ENCODE data around the gene BLOC1S5.

Gene BLOC1S5

DNA sequence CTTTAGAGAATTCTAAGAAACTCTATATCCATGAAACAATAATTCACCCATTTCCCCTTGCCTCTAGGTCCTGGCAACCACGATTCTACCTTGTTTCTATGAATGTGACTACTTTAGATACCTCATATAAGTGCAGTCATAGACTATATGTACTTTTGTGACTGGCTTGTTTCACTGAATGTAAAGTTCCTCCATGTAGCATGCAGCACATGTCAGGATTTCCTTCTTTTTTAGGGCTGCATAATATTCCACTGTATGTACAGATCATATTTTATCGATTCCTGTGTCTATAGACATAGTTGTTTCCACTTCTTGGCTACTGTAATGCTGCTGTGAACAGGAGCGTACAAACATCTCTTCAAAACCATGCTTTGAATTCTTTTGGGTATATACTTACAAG lies 26.5 kb upstream of the BLOC1S5 start (continued):
- TF ChIP-seq ISL1 (CRISPR knock-in tag; IDR thresholded peaks at IDR 0.05): no peak
- TF ChIP-seq, protein P1, sequence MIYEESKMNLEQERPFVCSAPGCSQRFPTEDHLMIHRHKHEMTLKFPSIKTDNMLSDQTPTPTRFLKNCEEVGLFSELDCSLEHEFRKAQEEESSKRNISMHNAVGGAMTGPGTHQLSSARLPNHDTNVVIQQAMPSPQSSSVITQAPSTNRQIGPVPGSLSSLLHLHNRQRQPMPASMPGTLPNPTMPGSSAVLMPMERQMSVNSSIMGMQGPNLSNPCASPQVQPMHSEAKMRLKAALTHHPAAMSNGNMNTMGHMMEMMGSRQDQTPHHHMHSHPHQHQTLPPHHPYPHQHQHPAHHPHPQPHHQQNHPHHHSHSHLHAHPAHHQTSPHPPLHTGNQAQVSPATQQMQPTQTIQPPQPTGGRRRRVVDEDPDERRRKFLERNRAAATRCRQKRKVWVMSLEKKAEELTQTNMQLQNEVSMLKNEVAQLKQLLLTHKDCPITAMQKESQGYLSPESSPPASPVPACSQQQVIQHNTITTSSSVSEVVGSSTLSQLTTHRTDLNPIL (CRISPR knock-in tag; IDR thresholded peaks at IDR 0.05; ENCODE audit: low read depth): no peak

DNA sequence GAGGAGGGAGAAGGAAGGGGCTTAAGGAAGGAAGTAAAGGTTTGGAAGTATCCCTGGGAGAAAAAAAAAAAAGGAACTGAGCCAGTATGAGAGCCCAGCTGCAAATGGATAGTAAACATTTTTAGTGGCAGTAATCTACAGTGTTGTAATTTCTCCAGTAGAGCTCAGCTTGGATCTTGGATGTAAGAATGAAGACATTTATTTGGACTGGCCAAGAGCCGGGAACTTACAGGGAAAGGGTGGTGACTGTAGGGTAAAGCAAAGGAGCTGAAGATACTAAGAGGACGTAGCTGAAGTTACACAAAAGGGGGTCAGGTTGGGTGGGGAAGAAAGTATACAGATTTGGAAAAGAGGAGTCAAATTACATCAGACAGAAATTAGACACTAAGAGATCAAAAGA lies 24.7 kb upstream of the BLOC1S5 start:
- TF ChIP-seq, protein P2, sequence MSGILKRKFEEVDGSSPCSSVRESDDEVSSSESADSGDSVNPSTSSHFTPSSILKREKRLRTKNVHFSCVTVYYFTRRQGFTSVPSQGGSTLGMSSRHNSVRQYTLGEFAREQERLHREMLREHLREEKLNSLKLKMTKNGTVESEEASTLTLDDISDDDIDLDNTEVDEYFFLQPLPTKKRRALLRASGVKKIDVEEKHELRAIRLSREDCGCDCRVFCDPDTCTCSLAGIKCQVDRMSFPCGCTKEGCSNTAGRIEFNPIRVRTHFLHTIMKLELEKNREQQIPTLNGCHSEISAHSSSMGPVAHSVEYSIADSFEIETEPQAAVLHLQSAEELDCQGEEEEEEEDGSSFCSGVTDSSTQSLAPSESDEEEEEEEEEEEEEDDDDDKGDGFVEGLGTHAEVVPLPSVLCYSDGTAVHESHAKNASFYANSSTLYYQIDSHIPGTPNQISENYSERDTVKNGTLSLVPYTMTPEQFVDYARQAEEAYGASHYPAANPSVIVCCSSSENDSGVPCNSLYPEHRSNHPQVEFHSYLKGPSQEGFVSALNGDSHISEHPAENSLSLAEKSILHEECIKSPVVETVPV (CRISPR knock-in tag; IDR thresholded peaks at IDR 0.05): no peak
- TF ChIP-seq ZFP3 (CRISPR knock-in tag; IDR thresholded peaks at IDR 0.05) (no peak), CSDC2 (CRISPR knock-in tag; IDR thresholded peaks at IDR 0.05) (no peak), RARB (CRISPR knock-in tag; IDR thresholded peaks at IDR 0.05) (no peak), ZNF70 (CRISPR knock-in tag; IDR thresholded peaks at IDR 0.05) (no peak), ISL1 (CRISPR knock-in tag; IDR thresholded peaks at IDR 0.05) (no peak), BACH2 (CRISPR knock-in tag; IDR thresholded peaks at IDR 0.05; ENCODE audit: borderline replicate concordance) (no peak), PPARA (CRISPR knock-in tag; IDR thresholded peaks at IDR 0.05; ENCODE audit: borderline replicate concordance) (no peak), TOX (CRISPR knock-in tag; IDR thresholded peaks at IDR 0.05; ENCODE audit: borderline replicate concordance) (no peak), ZNF565 (CRISPR knock-in tag; conservative IDR thresholded peaks at IDR 0.05; ENCODE audit: low read depth) (no peak), ARNTL (CRISPR knock-in tag; IDR thresholded peaks at IDR 0.05; ENCODE audit: borderline replicate concordance, low read depth) (no peak), ZFP30 (CRISPR knock-in tag; IDR thresholded peaks at IDR 0.05) (no peak), SNAI2 (CRISPR knock-in tag; IDR thresholded peaks at IDR 0.05) (no peak), GLIS3 (CRISPR knock-in tag; IDR thresholded peaks at IDR 0.05) (no peak), OSR1 (CRISPR knock-in tag; IDR thresholded peaks at IDR 0.05) (no peak)
- TF ChIP-seq, protein P3, sequence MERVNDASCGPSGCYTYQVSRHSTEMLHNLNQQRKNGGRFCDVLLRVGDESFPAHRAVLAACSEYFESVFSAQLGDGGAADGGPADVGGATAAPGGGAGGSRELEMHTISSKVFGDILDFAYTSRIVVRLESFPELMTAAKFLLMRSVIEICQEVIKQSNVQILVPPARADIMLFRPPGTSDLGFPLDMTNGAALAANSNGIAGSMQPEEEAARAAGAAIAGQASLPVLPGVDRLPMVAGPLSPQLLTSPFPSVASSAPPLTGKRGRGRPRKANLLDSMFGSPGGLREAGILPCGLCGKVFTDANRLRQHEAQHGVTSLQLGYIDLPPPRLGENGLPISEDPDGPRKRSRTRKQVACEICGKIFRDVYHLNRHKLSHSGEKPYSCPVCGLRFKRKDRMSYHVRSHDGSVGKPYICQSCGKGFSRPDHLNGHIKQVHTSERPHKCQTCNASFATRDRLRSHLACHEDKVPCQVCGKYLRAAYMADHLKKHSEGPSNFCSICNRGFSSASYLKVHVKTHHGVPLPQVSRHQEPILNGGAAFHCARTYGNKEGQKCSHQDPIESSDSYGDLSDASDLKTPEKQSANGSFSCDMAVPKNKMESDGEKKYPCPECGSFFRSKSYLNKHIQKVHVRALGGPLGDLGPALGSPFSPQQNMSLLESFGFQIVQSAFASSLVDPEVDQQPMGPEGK (CRISPR knock-in tag; IDR thresholded peaks at IDR 0.05; ENCODE audit: borderline replicate concordance): no peak
- TF ChIP-seq, protein P4, sequence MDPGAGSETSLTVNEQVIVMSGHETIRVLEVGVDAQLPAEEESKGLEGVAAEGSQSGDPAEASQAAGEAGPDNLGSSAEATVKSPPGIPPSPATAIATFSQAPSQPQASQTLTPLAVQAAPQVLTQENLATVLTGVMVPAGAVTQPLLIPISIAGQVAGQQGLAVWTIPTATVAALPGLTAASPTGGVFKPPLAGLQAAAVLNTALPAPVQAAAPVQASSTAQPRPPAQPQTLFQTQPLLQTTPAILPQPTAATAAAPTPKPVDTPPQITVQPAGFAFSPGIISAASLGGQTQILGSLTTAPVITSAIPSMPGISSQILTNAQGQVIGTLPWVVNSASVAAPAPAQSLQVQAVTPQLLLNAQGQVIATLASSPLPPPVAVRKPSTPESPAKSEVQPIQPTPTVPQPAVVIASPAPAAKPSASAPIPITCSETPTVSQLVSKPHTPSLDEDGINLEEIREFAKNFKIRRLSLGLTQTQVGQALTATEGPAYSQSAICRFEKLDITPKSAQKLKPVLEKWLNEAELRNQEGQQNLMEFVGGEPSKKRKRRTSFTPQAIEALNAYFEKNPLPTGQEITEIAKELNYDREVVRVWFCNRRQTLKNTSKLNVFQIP (CRISPR knock-in tag; IDR thresholded peaks at IDR 0.05; ENCODE audit: borderline replicate concordance, low read depth): no peak
- TF ChIP-seq, protein P1 (CRISPR knock-in tag; IDR thresholded peaks at IDR 0.05; ENCODE audit: low read depth): no peak
- TF ChIP-seq, protein P5, sequence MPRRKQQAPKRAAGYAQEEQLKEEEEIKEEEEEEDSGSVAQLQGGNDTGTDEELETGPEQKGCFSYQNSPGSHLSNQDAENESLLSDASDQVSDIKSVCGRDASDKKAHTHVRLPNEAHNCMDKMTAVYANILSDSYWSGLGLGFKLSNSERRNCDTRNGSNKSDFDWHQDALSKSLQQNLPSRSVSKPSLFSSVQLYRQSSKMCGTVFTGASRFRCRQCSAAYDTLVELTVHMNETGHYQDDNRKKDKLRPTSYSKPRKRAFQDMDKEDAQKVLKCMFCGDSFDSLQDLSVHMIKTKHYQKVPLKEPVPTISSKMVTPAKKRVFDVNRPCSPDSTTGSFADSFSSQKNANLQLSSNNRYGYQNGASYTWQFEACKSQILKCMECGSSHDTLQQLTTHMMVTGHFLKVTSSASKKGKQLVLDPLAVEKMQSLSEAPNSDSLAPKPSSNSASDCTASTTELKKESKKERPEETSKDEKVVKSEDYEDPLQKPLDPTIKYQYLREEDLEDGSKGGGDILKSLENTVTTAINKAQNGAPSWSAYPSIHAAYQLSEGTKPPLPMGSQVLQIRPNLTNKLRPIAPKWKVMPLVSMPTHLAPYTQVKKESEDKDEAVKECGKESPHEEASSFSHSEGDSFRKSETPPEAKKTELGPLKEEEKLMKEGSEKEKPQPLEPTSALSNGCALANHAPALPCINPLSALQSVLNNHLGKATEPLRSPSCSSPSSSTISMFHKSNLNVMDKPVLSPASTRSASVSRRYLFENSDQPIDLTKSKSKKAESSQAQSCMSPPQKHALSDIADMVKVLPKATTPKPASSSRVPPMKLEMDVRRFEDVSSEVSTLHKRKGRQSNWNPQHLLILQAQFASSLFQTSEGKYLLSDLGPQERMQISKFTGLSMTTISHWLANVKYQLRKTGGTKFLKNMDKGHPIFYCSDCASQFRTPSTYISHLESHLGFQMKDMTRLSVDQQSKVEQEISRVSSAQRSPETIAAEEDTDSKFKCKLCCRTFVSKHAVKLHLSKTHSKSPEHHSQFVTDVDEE (CRISPR knock-in tag; IDR thresholded peaks at IDR 0.05): no peak
- no peak for ATAC-seq

Data from SK-N-SH treated with all-trans-retinoic acid at 6 μM for 48 hours (cell line).